ENCODE measurements around the gene CDH24.

- no peak for TF ChIP-seq CTCF (conservative IDR thresholded peaks at IDR 0.05; ENCODE audit: low read depth in 2 of 2)
- TF ChIP-seq EZH2 (IDR thresholded peaks at IDR 0.05; ENCODE audit: low read depth, unreplicated experiment) = no peak
- TF ChIP-seq ETS1 (IDR thresholded peaks at IDR 0.05) = no peak
- no peak for TF ChIP-seq EZH2phosphoT487 (IDR thresholded peaks at IDR 0.05; ENCODE audit: unreplicated experiment)
- TF ChIP-seq POLR2AphosphoS5 (IDR thresholded peaks at IDR 0.05; ENCODE audit: low read depth) = no peak
- TF ChIP-seq REST (IDR thresholded peaks at IDR 0.05; ENCODE audit: unreplicated experiment) = no peak
- no peak for TF ChIP-seq JUNB (IDR thresholded peaks at IDR 0.05; ENCODE audit: unreplicated experiment)
- TF ChIP-seq CREB1 (CRISPR knock-in tag; IDR thresholded peaks at IDR 0.05; ENCODE audit: low read depth) = no peak
- TF ChIP-seq STAT1 (IDR thresholded peaks at IDR 0.05; ENCODE audit: unreplicated experiment) = no peak
- no peak for TF ChIP-seq NANOG (IDR thresholded peaks at IDR 0.05; ENCODE audit: borderline replicate concordance)
- no peak for TF ChIP-seq ZNF114 (CRISPR knock-in tag; IDR thresholded peaks at IDR 0.05)
Measured at GRCh38 chr14:23101986-23102625, 44.8 kb upstream of the CDH24 start.
